Measurements from ENCODE around the gene HEPH. TPM values are rescaled to one million over a fixed set of nuclear protein-coding genes. Genes with fewer than 3 reads are reported as not detected.

HEPH gene
- total RNA-seq, 3 donors from 2014 or later (not counting 1 experiment from before 2014, with no cell fraction given) = not detected

DNA sequence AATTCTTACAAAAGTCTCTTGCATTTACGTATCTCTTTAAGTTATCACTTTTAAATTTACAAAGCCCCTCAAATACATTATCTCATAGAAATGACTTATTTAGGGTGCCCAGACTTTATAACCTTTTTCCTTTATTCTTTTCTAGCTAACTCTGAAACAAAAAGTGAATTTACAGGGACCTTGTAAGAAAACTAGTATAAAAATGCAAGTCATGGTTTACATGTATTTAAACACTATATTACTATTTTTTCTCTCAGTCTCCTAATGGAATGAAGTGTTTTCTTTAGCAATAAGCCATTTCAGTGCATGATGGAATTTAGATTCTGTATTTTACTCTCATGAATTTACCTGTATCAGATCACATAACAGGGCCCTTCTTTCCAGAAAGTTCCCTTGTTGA, 14.5 kb upstream of the HEPH start:
- no CpG with 5 or more reads among the region's 1 CpG for WGBS (ENCODE audit: insufficient coverage)
- Mint-ChIP-seq H3K36me3 (no peaks in the 10 kb centered on the region), H3K27ac (no peak overlapping the region), H3K4me1 (no peaks in the 10 kb centered on the region), H3K4me3 (no peak overlapping the region), H3K27me3 (ENCODE audit: low read depth in 2 of 2) (peaks cover 3 to 40% of the 10 kb centered on the region in 2 donors), H3K9me3 (no peaks in the 10 kb centered on the region)
- Histone ChIP-seq H3K27me3 (ENCODE audit: control insufficient read depth, insufficient read depth, low read length) (no peaks in the 10 kb centered on the region), H3K9me3 (ENCODE audit: control insufficient read depth, insufficient read depth, low read length) (no peaks in the 10 kb centered on the region), H3K27ac (ENCODE audit: low read length) (no peak overlapping the region), H3K36me3 (ENCODE audit: control insufficient read depth, insufficient read depth, low read length) (no peaks in the 10 kb centered on the region), H3K4me3 (ENCODE audit: low read length) (no peak overlapping the region), H3K4me1 (ENCODE audit: control insufficient read depth, insufficient read depth, low read length) (no peaks in the 10 kb centered on the region)
- intact Hi-C loops (cut with micrococcal nuclease) = no loop called here
- ATAC-seq (no peak), DNase-seq (no peak)
- TF ChIP-seq CTCF (IDR thresholded peaks at IDR 0.05) = no peak

DNA sequence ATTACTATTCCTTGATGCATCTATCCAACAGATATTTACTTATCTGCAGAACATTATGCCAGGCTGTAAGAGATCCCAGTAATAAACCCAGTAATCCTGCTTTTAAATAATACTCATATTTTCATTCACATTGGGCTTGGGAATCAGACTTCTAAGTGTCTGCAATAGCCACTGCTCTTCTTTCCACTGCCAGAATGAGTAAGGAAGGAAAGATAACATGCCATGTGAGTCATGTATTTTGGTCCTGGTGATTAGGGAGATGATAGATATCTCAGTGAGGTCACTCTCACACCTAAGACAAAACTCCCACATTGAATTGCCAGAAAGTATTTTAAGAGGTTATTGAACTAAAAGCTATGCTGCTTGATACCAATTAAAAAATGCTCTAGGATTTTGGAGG, 13.9 kb upstream of the HEPH start:
- Mint-ChIP-seq H3K4me1 (no peaks in the 10 kb centered on the region), H3K27ac (no peak overlapping the region), H3K4me3 (no peak overlapping the region), H3K27me3 (ENCODE audit: low read depth in 2 of 2) (peaks cover 3 to 42% of the 10 kb centered on the region in 2 donors), H3K9me3 (no peaks in the 10 kb centered on the region), H3K36me3 (no peaks in the 10 kb centered on the region)
- ATAC-seq (no peak), DNase-seq (no peak)
- Histone ChIP-seq H3K9me3 (ENCODE audit: control insufficient read depth, insufficient read depth, low read length) (no peaks in the 10 kb centered on the region), H3K27ac (ENCODE audit: low read length) (no peak overlapping the region), H3K27me3 (ENCODE audit: control insufficient read depth, insufficient read depth, low read length) (no peaks in the 10 kb centered on the region), H3K4me3 (ENCODE audit: low read length) (no peak overlapping the region), H3K36me3 (ENCODE audit: control insufficient read depth, insufficient read depth, low read length) (no peaks in the 10 kb centered on the region), H3K4me1 (ENCODE audit: control insufficient read depth, insufficient read depth, low read length) (no peaks in the 10 kb centered on the region)
- intact Hi-C loops (cut with micrococcal nuclease) = no loop called here
- TF ChIP-seq CTCF (IDR thresholded peaks at IDR 0.05) = no peak

- Mint-ChIP-seq H3K4me3 (no peak overlapping the region), H3K36me3 (no peaks in the 10 kb centered on the region), H3K9me3 (no peaks in the 10 kb centered on the region), H3K27ac (no peak overlapping the region), H3K27me3 (ENCODE audit: low read depth in 2 of 2) (peaks cover 0 to 31% of the 10 kb centered on the region in 2 donors), H3K4me1 (peaks cover 0 to 6% of the 10 kb centered on the region in 2 donors)
- Histone ChIP-seq H3K27me3 (ENCODE audit: control insufficient read depth, insufficient read depth, low read length) (no peaks in the 10 kb centered on the region), H3K36me3 (ENCODE audit: control insufficient read depth, insufficient read depth, low read length) (no peaks in the 10 kb centered on the region), H3K4me1 (ENCODE audit: control insufficient read depth, insufficient read depth, low read length) (no peaks in the 10 kb centered on the region), H3K4me3 (ENCODE audit: low read length) (no peak overlapping the region), H3K27ac (ENCODE audit: low read length) (no peak overlapping the region), H3K9me3 (ENCODE audit: control insufficient read depth, insufficient read depth, low read length) (no peaks in the 10 kb centered on the region)
- no peak for ATAC-seq
- DNase-seq = no peak
- WGBS (ENCODE audit: insufficient coverage) = 32% methylated on average over 2 of the region's 2 CpGs
- intact Hi-C loops (cut with micrococcal nuclease) = no loop called here
- no peak for TF ChIP-seq CTCF (IDR thresholded peaks at IDR 0.05)
Observed at GRCh38 chrX:66162331-66162822, 1.7 kb upstream of the HEPH start.

DNA sequence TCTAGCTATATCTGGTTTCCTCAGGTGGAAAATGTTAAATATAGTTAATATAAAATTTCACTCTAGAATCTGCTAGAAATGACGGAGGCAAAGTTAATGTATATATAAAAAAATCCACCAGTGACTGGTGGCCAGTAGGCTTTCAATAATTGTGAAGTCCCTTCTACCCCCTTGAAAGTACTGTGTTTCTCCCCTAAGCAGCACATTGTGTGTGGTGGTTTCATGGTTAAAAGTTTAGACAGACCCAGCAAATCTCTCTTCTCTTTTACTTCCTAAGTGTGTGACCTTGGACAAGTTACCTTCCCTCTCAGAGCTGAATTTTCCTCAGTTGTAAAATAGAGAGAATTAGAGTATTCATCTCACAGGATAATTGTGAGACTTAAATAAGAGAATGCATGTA, 600 bp upstream of the HEPH start:
- H3K27me3 ChIP-seq (ENCODE audit: control insufficient read depth, insufficient read depth, low read length) = no peaks in the 10 kb centered on the region
- WGBS (ENCODE audit: insufficient coverage) = no CpG with 5 or more reads among the region's 1 CpG
- intact Hi-C loops (cut with micrococcal nuclease) = no loop called here
- no peaks in the 10 kb centered on the region for H3K36me3 ChIP-seq (ENCODE audit: control insufficient read depth, insufficient read depth, low read length)
- H3K4me1 ChIP-seq (ENCODE audit: control insufficient read depth, insufficient read depth, low read length) = no peaks in the 10 kb centered on the region
- H3K4me3 ChIP-seq (ENCODE audit: low read length) = no peak overlapping the region
- Mint-ChIP-seq H3K4me1 (peaks cover 0 to under 1% of the 10 kb centered on the region in 2 donors), H3K36me3 (no peaks in the 10 kb centered on the region), H3K27ac (no peak overlapping the region), H3K9me3 (no peaks in the 10 kb centered on the region), H3K4me3 (no peak overlapping the region), H3K27me3 (ENCODE audit: low read depth in 2 of 2) (peaks cover 0 to 38% of the 10 kb centered on the region in 2 donors)
- no peaks in the 10 kb centered on the region for H3K9me3 ChIP-seq (ENCODE audit: control insufficient read depth, insufficient read depth, low read length)
- TF ChIP-seq CTCF (IDR thresholded peaks at IDR 0.05) = no peak
- DNase-seq = no peak
- H3K27ac ChIP-seq (ENCODE audit: low read length) = no peak overlapping the region
- ATAC-seq = no peak

All from natural killer cell (primary cell).